ENCODE data around the gene FADS3.

DNA sequence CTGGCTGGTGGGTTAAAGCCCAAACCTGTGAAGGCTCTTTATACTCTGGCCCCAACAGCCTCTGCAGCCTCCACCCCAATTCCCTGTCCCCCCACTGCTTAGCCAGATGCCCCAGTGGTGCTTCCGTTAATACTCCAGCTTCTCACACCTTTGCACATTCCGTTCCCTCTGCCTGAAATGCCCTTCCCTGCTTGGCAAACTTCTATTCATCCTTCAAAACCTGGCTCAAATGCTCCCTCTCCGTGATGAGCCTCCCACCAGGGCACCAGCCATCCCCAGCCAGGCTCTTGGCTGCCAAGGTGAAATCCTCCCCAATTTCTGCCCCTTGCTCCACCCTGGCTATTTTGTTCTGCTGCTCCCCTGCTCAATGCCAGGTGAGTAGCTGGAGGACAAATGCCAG is 12.5 kb upstream of the FADS3 start:
- no peak for TF ChIP-seq CTCF (IDR thresholded peaks at IDR 0.05)
- no peak for TF ChIP-seq POLR2A (IDR thresholded peaks at IDR 0.05)
